MM.1S (cell line): ENCODE results near the gene OR52E8.

Source experiments
- CTCF ChIP-seq: fragments of 300-600 bp; sonication (generic); IDR thresholded peaks from 2 replicates; pipeline ENCODE4 v1.5.1; 2016; ENCODE audit warnings: antibody characterized with exemption, low read length, mixed read lengths
- EZH2 ChIP-seq: fragments of 300-600 bp; sonication (generic); optimal IDR thresholded peaks from 2 replicates; pipeline ENCODE3; 2017; ENCODE audit warnings: low read depth, mild to moderate bottlenecking, antibody characterized with exemption, low read length, mixed read lengths

- TF ChIP-seq CTCF: no peak
- no peak for TF ChIP-seq EZH2
Observed at GRCh38 chr11:5857590-5857989, at the start of gene OR52E8.
